ENCODE measurements around the gene ITM2C. TPM values are rescaled to one million over a fixed set of nuclear protein-coding genes. Genes with fewer than 3 reads are reported as not detected.

The ITM2C gene
- total and polyA plus RNA-seq, 2 donors (not counting 1 experiment from before 2014, with no cell fraction given), result 36.9 to 62.8 TPM

GRCh38 chr2:230878599-230879188 lies 14.0 kb downstream of the ITM2C start:
- Histone ChIP-seq H3K4me3 (ENCODE audit: control extremely low read depth in 1 of 5, extremely low read depth in 1 of 5, insufficient read depth in 1 of 5, low read depth in 2 of 5, low read length in 4 of 5) (peak overlapping the region in 2 of 5 experiments; percentile 5 to 26), H3K27ac (ENCODE audit: low read length in 2 of 2) (peak overlapping the region; percentile 80 to 83), H4K20me1 (ENCODE audit: control insufficient read depth, insufficient read depth, low read length, poor library complexity, severe bottlenecking) (no peaks in the 10 kb centered on the region), H3K27me3 (replicated peaks in 1 of 4; ENCODE audit: control extremely low read depth in 1 of 4, control insufficient read depth in 3 of 4, insufficient read depth in 4 of 4, low read length in 3 of 4) (no peaks in the 10 kb centered on the region), H2AFZ (ENCODE audit: insufficient read depth, low read depth, low read length, poor library complexity, severe bottlenecking) (peak overlapping the region; percentile 82), H3K4me2 (replicated peaks; ENCODE audit: low read depth, low read length, poor library complexity, severe bottlenecking) (peak overlapping the region; percentile 74), H3K79me2 (ENCODE audit: control insufficient read depth, insufficient read depth, low read length) (peaks cover 16% of the 10 kb centered on the region), H3K9ac (ENCODE audit: low read length) (peak overlapping the region; percentile 22), H3K4me1 (ENCODE audit: control insufficient read depth in 2 of 2, insufficient read depth in 2 of 2, low read length in 2 of 2) (peaks cover 59 to 60% of the 10 kb centered on the region in 2 donors), H3K36me3 (replicated peaks in 1 of 2; ENCODE audit: control extremely low read depth in 1 of 2, control insufficient read depth in 1 of 2, extremely low read depth in 1 of 2, insufficient read depth in 2 of 2, low read length in 1 of 2) (peaks cover 0 to 24% of the 10 kb centered on the region in 2 experiments), H3K9me3 (ENCODE audit: control extremely low read depth in 1 of 3, control insufficient read depth in 2 of 3, insufficient read depth in 1 of 3, low read length in 2 of 3) (peaks cover 0 to 7% (median 0%) of the 10 kb centered on the region in 3 donors)
- ATAC-seq (ENCODE audit: low read depth) (no peak), DNase-seq (no peak)
- intact Hi-C loops (cut with micrococcal nuclease), result loop anchor here (2.0 to 10.0 kb wide), 2 partner anchors 14 to 516 kb away; partner anchors contain the start of gene B3GNT7
- ChIA-PET CTCF (interaction anchor here (0.6 to 2.3 kb wide), 12 partner anchors 12 to 108 kb away, joined by 3 to 11 read pairs (median 4); partner anchors contain the start of gene ITM2C), POLR2A (interaction anchor here (1.0 to 1.7 kb wide), 3 partner anchors 14 to 20 kb away, joined by 3 to 4 read pairs (median 3); partner anchors contain the start of gene ITM2C)
- Mint-ChIP-seq H3K4me1 (peaks cover 46% of the 10 kb centered on the region), H3K4me3 (no peak overlapping the region), H3K27ac (peak overlapping the region; percentile 92), H3K27me3 (no peaks in the 10 kb centered on the region), H3K9me3 (ENCODE audit: insufficient read depth) (no peaks in the 10 kb centered on the region)
- 86% methylated on average over 2 of the region's 10 CpGs for WGBS (ENCODE audit: insufficient coverage)
- no peak for TF ChIP-seq CTCF (IDR thresholded peaks at IDR 0.05)
- TF ChIP-seq EZH2 (IDR thresholded peaks at IDR 0.05; ENCODE audit: borderline replicate concordance, insufficient read depth, low read depth, low read length, poor library complexity, severe bottlenecking), result no peak
